Sigmoid colon (tissue), 3 donors: ENCODE results near the gene TXNRD3.

ENCODE experiments used
- POLR2A ChIP-seq, 2 donors: fragments of 450-650 bp; IDR thresholded peaks; one replicate each; pipeline ENCODE4 v1.6.1; 2016; ENCODE audit warnings: antibody characterized with exemption in 2 of 2, mild to moderate bottlenecking in 2 of 2, moderate library complexity in 2 of 2
- TF ChIP-seq, protein P1 (sequence below), 4 experiments: fragments of 450-650 bp in 3 of 4; fragments of 200-600 bp in 1 of 4; IDR thresholded peaks; one replicate each; pipeline ENCODE4 v1.5.1; 2016 to 2019; ENCODE audit warnings: antibody characterized with exemption in 4 of 4, mild to moderate bottlenecking in 3 of 4, moderate library complexity in 2 of 4

DNA sequence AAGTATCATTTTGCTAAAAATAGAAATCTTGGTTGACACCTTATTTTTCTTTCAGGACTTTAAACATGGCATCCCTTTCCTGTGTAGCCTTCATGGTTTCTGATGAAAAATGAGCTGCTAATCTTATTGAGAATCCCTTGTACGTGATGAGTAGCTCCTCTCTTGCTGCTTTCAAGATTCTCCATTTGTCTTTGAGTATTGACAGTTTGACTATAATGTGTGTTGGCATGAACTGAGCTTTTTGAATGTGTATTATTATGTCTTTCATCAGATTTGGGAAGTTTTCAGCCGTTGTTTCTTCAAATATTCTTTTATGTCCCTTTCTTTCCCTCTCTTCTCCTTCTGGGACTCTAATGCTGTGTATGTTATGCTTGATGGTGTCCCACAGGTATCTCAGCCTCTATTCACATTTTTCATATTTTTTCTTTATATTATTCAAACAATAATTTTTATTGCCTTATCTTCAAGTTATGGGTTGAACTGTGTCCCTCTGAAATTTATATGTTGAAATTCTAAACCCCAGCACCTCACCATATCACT lies 92.1 kb downstream of the TXNRD3 start:
- TF ChIP-seq POLR2A (IDR thresholded peaks at IDR 0.05) = no peak
- TF ChIP-seq, protein P1, sequence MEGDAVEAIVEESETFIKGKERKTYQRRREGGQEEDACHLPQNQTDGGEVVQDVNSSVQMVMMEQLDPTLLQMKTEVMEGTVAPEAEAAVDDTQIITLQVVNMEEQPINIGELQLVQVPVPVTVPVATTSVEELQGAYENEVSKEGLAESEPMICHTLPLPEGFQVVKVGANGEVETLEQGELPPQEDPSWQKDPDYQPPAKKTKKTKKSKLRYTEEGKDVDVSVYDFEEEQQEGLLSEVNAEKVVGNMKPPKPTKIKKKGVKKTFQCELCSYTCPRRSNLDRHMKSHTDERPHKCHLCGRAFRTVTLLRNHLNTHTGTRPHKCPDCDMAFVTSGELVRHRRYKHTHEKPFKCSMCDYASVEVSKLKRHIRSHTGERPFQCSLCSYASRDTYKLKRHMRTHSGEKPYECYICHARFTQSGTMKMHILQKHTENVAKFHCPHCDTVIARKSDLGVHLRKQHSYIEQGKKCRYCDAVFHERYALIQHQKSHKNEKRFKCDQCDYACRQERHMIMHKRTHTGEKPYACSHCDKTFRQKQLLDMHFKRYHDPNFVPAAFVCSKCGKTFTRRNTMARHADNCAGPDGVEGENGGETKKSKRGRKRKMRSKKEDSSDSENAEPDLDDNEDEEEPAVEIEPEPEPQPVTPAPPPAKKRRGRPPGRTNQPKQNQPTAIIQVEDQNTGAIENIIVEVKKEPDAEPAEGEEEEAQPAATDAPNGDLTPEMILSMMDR (IDR thresholded peaks at IDR 0.05) = no peak
